SK-N-SH treated with all-trans-retinoic acid at 6 μM for 48 hours (cell line): ENCODE measurements around the gene LRCH4.

Experiments used
- ATAC-seq: fragments of 200-7000 bp; cut with Tn5 transposase; 3 replicates; pipeline ENCODE4 v1.9.1; 2020; ENCODE audit warnings: mild to moderate bottlenecking, moderate library complexity
- BACH2 ChIP-seq: fragments of 250-450 bp; sonication (Bioruptor Pico); IDR thresholded peaks from 2 replicates; pipeline ENCODE4 v1.9.0; 2021; ENCODE audit warnings: mild to moderate bottlenecking, borderline replicate concordance
- CREB5 ChIP-seq: fragments of 250-450 bp; sonication (Bioruptor Pico); IDR thresholded peaks from 2 replicates; pipeline ENCODE4 v1.5.1; 2020; ENCODE audit warnings: low read depth, mild to moderate bottlenecking, moderate library complexity
- CSDC2 ChIP-seq: fragments of 250-450 bp; sonication (Bioruptor Pico); IDR thresholded peaks from 2 replicates; pipeline ENCODE4 v1.5.0; 2020; ENCODE audit warnings: mild to moderate bottlenecking, moderate library complexity
- CSRNP3 ChIP-seq: fragments of 250-450 bp; sonication (Bioruptor Pico); IDR thresholded peaks from 2 replicates; pipeline ENCODE4 v1.5.1; 2021; ENCODE audit warnings: mild to moderate bottlenecking, moderate library complexity
- ESRRG ChIP-seq: fragments of 250-450 bp; sonication (Bioruptor Pico); IDR thresholded peaks from 2 replicates; pipeline ENCODE4 v1.6.1; 2021; ENCODE audit warnings: mild to moderate bottlenecking
- GLIS3 ChIP-seq: fragments of 250-450 bp; sonication (Bioruptor Pico); IDR thresholded peaks from 2 replicates; pipeline ENCODE4 v1.5.0; 2020; ENCODE audit warnings: mild to moderate bottlenecking, moderate library complexity
- ISL1 ChIP-seq: fragments of 250-450 bp; sonication (Bioruptor Pico); IDR thresholded peaks from 2 replicates; pipeline ENCODE4 v2.1.2; 2022; ENCODE audit warnings: mild to moderate bottlenecking, moderate library complexity
- RARB ChIP-seq: fragments of 250-450 bp; sonication (Bioruptor Pico); IDR thresholded peaks from 2 replicates; pipeline ENCODE4 v1.8.0; 2021; ENCODE audit warnings: mild to moderate bottlenecking, moderate library complexity
- SNAI2 ChIP-seq: fragments of 250-450 bp; sonication (Bioruptor Pico); IDR thresholded peaks from 2 replicates; pipeline ENCODE4 v1.5.0; 2020; ENCODE audit warnings: mild to moderate bottlenecking, moderate library complexity
- TCF4 ChIP-seq: fragments of 250-450 bp; sonication (Bioruptor Pico); IDR thresholded peaks from 2 replicates; pipeline ENCODE4 v1.8.0; 2021; ENCODE audit warnings: mild to moderate bottlenecking, moderate library complexity, borderline replicate concordance
- TOX ChIP-seq: fragments of 250-450 bp; sonication (Bioruptor Pico); IDR thresholded peaks from 2 replicates; pipeline ENCODE4 v1.8.0; 2021; ENCODE audit warnings: mild to moderate bottlenecking, moderate library complexity, borderline replicate concordance
- TSHZ2 ChIP-seq: fragments of 250-450 bp; sonication (Bioruptor Pico); IDR thresholded peaks from 2 replicates; pipeline ENCODE4 v1.5.0; 2020; ENCODE audit warnings: mild to moderate bottlenecking, moderate library complexity
- ZC3H10 ChIP-seq: fragments of 250-450 bp; sonication (Bioruptor Pico); IDR thresholded peaks from 2 replicates; pipeline ENCODE4 v1.5.1; 2021; ENCODE audit warnings: mild to moderate bottlenecking, moderate library complexity
- ZFP3 ChIP-seq: fragments of 250-450 bp; sonication (Bioruptor Pico); IDR thresholded peaks from 2 replicates; pipeline ENCODE4 v1.5.0; 2020; ENCODE audit warnings: mild to moderate bottlenecking, moderate library complexity
- ZFP30 ChIP-seq: fragments of 450-650 bp; formaldehyde crosslinking; IDR thresholded peaks from 2 replicates; pipeline ENCODE4 v1.5.0; 2022; ENCODE audit warnings: mild to moderate bottlenecking, moderate library complexity
- ZNF565 ChIP-seq: fragments of 450-650 bp; formaldehyde crosslinking; conservative IDR thresholded peaks from 2 replicates; pipeline ENCODE4 v1.5.0; 2020; ENCODE audit warnings: low read depth, mild to moderate bottlenecking, moderate library complexity
- ZNF70 ChIP-seq: fragments of 450-650 bp; formaldehyde crosslinking; IDR thresholded peaks from 2 replicates; pipeline ENCODE4 v1.5.0; 2020; ENCODE audit warnings: mild to moderate bottlenecking, moderate library complexity
- ZNF8 ChIP-seq: fragments of 450-650 bp; formaldehyde crosslinking; IDR thresholded peaks from 2 replicates; pipeline ENCODE4 v1.5.0; 2020; ENCODE audit warnings: mild to moderate bottlenecking, moderate library complexity
- TF ChIP-seq, protein P1 (sequence below): fragments of 250-450 bp; sonication (Bioruptor Pico); IDR thresholded peaks from 2 replicates; pipeline ENCODE4 v1.8.0; 2020; ENCODE audit warnings: mild to moderate bottlenecking, moderate library complexity, borderline replicate concordance

Gene LRCH4

DNA sequence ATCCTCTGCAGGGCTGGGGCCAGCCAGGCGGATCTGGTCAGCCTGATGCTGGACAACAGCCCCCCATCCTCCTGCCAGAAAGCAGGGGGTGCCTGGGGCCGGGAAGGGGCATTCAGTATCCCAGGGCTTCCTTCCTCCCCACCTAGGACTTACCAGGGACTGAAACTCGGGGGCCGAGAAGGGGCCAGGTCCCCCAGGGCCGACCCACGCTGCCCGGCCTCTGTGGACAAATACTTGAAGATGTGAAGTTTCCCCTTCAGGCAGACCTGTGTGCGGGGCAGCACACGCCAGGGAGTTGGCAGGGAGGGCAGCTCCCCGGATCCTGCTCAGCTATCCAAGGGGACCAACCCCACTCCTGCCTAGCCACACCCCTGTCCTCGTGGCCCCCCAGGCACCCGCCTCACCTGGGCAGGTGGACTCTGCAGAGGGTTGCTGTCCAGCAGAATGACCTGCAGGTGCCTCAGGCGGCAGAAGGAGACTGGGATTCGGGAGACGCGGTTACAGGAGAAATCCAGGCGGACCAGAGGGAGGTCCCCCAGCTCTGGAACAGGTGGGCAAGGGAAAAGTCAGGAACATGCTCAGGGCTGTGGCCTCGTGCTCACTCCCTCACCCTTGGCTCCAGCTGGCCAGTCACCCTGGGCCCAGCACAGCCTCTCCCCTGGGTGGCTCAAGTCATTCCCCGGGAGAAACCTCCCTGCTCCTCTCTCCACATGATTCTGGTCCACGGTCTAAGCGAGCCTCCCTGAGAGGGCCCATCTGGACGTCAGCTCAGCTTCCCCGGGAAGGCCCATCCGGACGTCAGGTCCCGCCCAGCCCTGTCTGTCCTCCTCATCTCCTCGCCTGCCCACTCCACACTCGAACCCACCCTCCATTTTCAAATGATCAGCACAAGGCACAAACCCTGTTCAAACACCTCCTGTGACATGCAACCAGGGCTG is 7.4 kb downstream of the LRCH4 start (continued):
- TF ChIP-seq CSRNP3 (CRISPR knock-in tag) (no peak), ISL1 (CRISPR knock-in tag) (no peak), ZNF8 (CRISPR knock-in tag) (no peak), TCF4 (CRISPR knock-in tag) (no peak), BACH2 (no peak), TOX (CRISPR knock-in tag) (no peak), ZNF565 (CRISPR knock-in tag) (no peak), ZNF70 (CRISPR knock-in tag) (no peak)
- TF ChIP-seq, all 23 proteins: peak for 0

DNA sequence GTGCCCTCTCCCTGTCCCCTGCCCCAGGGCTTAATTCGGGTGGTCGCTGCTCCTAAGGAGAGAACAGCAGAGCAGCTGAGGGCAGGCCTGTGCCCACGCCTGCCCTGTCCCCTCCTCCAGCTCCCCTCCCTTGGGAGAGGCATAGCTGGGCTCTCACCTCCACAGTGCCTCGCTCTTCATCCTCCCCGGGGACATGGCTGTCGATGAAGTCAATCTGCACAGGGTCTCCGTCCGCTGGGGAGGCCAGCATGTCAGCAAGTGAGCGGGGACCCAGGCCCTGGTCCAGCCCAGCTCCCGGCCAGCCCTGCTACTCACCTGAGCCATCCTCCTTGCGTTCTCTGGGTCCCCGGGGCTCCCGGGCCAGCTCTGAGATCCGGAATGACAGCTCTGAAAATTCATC is 8.4 kb downstream of the LRCH4 start:
- ATAC-seq: no peak
- TF ChIP-seq ZC3H10 (no peak), GLIS3 (no peak), ESRRG (CRISPR knock-in tag) (no peak), CSDC2 (no peak), ZNF70 (CRISPR knock-in tag) (no peak), TSHZ2 (no peak), TCF4 (CRISPR knock-in tag) (no peak), ZFP30 (CRISPR knock-in tag) (no peak), CSRNP3 (CRISPR knock-in tag) (no peak), RARB (CRISPR knock-in tag) (no peak), ISL1 (CRISPR knock-in tag) (no peak), TOX (CRISPR knock-in tag) (no peak), ZNF565 (CRISPR knock-in tag) (no peak), SNAI2 (CRISPR knock-in tag) (no peak)
- TF ChIP-seq, protein P1, sequence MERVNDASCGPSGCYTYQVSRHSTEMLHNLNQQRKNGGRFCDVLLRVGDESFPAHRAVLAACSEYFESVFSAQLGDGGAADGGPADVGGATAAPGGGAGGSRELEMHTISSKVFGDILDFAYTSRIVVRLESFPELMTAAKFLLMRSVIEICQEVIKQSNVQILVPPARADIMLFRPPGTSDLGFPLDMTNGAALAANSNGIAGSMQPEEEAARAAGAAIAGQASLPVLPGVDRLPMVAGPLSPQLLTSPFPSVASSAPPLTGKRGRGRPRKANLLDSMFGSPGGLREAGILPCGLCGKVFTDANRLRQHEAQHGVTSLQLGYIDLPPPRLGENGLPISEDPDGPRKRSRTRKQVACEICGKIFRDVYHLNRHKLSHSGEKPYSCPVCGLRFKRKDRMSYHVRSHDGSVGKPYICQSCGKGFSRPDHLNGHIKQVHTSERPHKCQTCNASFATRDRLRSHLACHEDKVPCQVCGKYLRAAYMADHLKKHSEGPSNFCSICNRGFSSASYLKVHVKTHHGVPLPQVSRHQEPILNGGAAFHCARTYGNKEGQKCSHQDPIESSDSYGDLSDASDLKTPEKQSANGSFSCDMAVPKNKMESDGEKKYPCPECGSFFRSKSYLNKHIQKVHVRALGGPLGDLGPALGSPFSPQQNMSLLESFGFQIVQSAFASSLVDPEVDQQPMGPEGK: no peak

DNA sequence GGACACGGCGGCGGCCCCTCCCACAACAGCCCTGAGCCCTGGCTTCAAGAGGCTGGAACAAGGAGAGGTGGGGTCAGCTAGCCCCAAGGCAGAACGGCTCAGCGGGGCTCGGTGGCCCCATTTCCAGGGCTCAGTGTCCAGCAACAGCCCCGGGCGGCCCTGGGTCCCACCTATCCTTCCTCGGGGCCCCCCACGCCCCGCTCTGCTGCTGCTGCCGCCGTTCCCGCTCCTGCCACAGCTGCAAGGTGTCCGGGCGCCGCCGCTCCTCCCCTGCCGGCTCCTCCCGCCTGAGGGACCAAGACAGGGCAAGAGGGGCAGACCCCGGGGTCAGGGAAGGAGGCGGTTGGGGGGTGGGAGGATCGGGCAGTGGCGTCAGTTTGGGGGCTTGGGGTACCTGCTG is 8.8 kb downstream of the LRCH4 start:
- no peak for ATAC-seq
- no peak for TF ChIP-seq CSDC2
- TF ChIP-seq CREB5 (CRISPR knock-in tag): no peak
- no peak for TF ChIP-seq ZFP30 (CRISPR knock-in tag)
- TF ChIP-seq BACH2: no peak
- TF ChIP-seq ISL1 (CRISPR knock-in tag): no peak
- TF ChIP-seq RARB (CRISPR knock-in tag): no peak
- TF ChIP-seq TOX (CRISPR knock-in tag): no peak
- TF ChIP-seq ZNF70 (CRISPR knock-in tag): no peak
- no peak for TF ChIP-seq ESRRG (CRISPR knock-in tag)
- TF ChIP-seq ZC3H10: no peak
- TF ChIP-seq CSRNP3 (CRISPR knock-in tag): no peak
- TF ChIP-seq ZFP3: no peak
- TF ChIP-seq, protein P1: no peak
